Neural progenitor cell (in vitro differentiated cells): ENCODE measurements around the gene FXYD2. TPM values are rescaled to one million over a fixed set of nuclear protein-coding genes. Genes with fewer than 3 reads are reported as not detected.

Experiments
- DNase-seq: peaks from one replicate; pipeline ENCODE4 v3.0.0-alpha.2; 2016; ENCODE audit warnings: low spot score
- H2AFZ ChIP-seq: fragments of 200-600 bp; sonication (generic); replicated peaks from 2 replicates; pipeline ENCODE4 v1.6.1; 2016; ENCODE audit warnings: antibody characterized with exemption
- H3F3A ChIP-seq: fragments of 200-600 bp; sonication (generic); 2 replicates; pipeline ENCODE4 v1.6.1; 2016; ENCODE audit warnings: antibody characterized with exemption, low read depth
- H3K27ac ChIP-seq: fragments of 200-600 bp; sonication (generic); 2 replicates; pipeline ENCODE4 v1.5.1; 2016; ENCODE audit warnings: mild to moderate bottlenecking
- H3K27me3 ChIP-seq: fragments of 200-600 bp; sonication (generic); 2 replicates; pipeline ENCODE4 v1.6.1; 2016; ENCODE audit warnings: mild to moderate bottlenecking, moderate library complexity
- H3K36me3 ChIP-seq: fragments of 200-600 bp; sonication (generic); 2 replicates; pipeline ENCODE4 v1.5.1; 2016
- H3K4me1 ChIP-seq: fragments of 200-600 bp; sonication (generic); 2 replicates; pipeline ENCODE4 v1.6.1; 2016; ENCODE audit warnings: mixed run types
- H3K4me2 ChIP-seq: fragments of 200-600 bp; sonication (generic); 2 replicates; pipeline ENCODE4 v1.6.1; 2016
- H3K4me3 ChIP-seq: fragments of 200-600 bp; sonication (generic); 2 replicates; pipeline ENCODE4 v1.5.1; 2016
- H3K79me2 ChIP-seq: fragments of 200-600 bp; sonication (generic); 2 replicates; pipeline ENCODE4 v1.6.1; 2016; ENCODE audit warnings: low read depth
- H3K9ac ChIP-seq: fragments of 200-600 bp; sonication (generic); 2 replicates; pipeline ENCODE4 v1.6.1; 2016
- H3K9me3 ChIP-seq: fragments of 200-600 bp; sonication (generic); 2 replicates; pipeline ENCODE4 v1.5.1; 2016; ENCODE audit warnings: low read depth
- H4K20me1 ChIP-seq: fragments of 200-600 bp; sonication (generic); 2 replicates; pipeline ENCODE4 v1.6.1; 2016; ENCODE audit warnings: low read depth
- H3K27ac Mint-ChIP-seq: 3 replicates; pipeline ENCODE4 v1.8.0; 2021; ENCODE audit warnings: mixed read lengths
- H3K27me3 Mint-ChIP-seq: 2 replicates; pipeline ENCODE4 v1.8.0; 2022; ENCODE audit warnings: low read depth, mild to moderate bottlenecking, inconsistent platforms, moderate library complexity, mixed read lengths; ENCODE audit not compliant: insufficient read depth
- H3K36me3 Mint-ChIP-seq: 3 replicates; pipeline ENCODE4 v1.8.0; 2021; ENCODE audit warnings: mixed read lengths
- H3K4me1 Mint-ChIP-seq: 3 replicates; pipeline ENCODE4 v1.8.0; 2021; ENCODE audit warnings: mixed read lengths
- H3K4me3 Mint-ChIP-seq: 3 replicates; pipeline ENCODE4 v1.8.0; 2021; ENCODE audit warnings: mild to moderate bottlenecking, moderate library complexity, mixed read lengths
- H3K9me3 Mint-ChIP-seq: 3 replicates; pipeline ENCODE4 v1.8.0; 2020; ENCODE audit warnings: mixed read lengths
- CTCF ChIP-seq: fragments of 200-600 bp; sonication (generic); IDR thresholded peaks from 2 replicates; pipeline ENCODE4 v1.5.1; 2017; ENCODE audit warnings: antibody characterized with exemption, mild to moderate bottlenecking
- EZH2 ChIP-seq: fragments of 200-600 bp; sonication (generic); IDR thresholded peaks from 2 replicates; pipeline ENCODE4 v1.6.1; 2017; ENCODE audit warnings: antibody characterized with exemption, mild to moderate bottlenecking, moderate library complexity
- EZH2phosphoT487 ChIP-seq: fragments of 200-600 bp; sonication (generic); IDR thresholded peaks from 2 replicates; pipeline ENCODE4 v1.6.1; 2017; ENCODE audit warnings: antibody characterized with exemption
- total RNA-seq: library from RNA; depleted of rRNA; stranded (reverse); fragments of >200 nt; gene quantifications from 2 replicates; pipeline ENCODE4 v1.2.3, GENCODE V29; 2015; ENCODE audit warnings: low replicate concordance

The FXYD2 gene
- total RNA-seq, 1 donor from 2014 or later = 1.9 TPM

GRCh38 chr11:117839936-117840813 lies 15.6 kb upstream of the FXYD2 start:
- no peaks in the 10 kb centered on the region for H3K79me2 ChIP-seq
- no peak overlapping the region for H3K27ac ChIP-seq
- H3F3A ChIP-seq = no peaks in the 10 kb centered on the region
- no peaks in the 10 kb centered on the region for H3K9me3 ChIP-seq
- no peak overlapping the region for H3K9ac ChIP-seq
- Mint-ChIP-seq H3K9me3 (no peaks in the 10 kb centered on the region), H3K27me3 (peaks cover 1% of the 10 kb centered on the region), H3K27ac (no peak overlapping the region), H3K36me3 (peaks cover 8% of the 10 kb centered on the region), H3K4me3 (no peak overlapping the region), H3K4me1 (peaks cover 10% of the 10 kb centered on the region)
- no peaks in the 10 kb centered on the region for H3K36me3 ChIP-seq
- TF ChIP-seq EZH2 (no peak), CTCF (no peak), EZH2phosphoT487 (no peak)
- H4K20me1 ChIP-seq = peaks cover 33% of the 10 kb centered on the region
- no peak for DNase-seq
- no peak overlapping the region for H3K4me3 ChIP-seq
- no peaks in the 10 kb centered on the region for H3K4me1 ChIP-seq
- H2AFZ ChIP-seq = no peak overlapping the region
- H3K4me2 ChIP-seq = no peak overlapping the region
- no peaks in the 10 kb centered on the region for H3K27me3 ChIP-seq

- Histone ChIP-seq H3K36me3 (no peaks in the 10 kb centered on the region), H3K4me2 (no peak overlapping the region), H3K27ac (no peak overlapping the region), H2AFZ (no peak overlapping the region), H3K9ac (no peak overlapping the region), H3F3A (no peaks in the 10 kb centered on the region), H3K4me3 (no peak overlapping the region), H4K20me1 (peaks cover 33% of the 10 kb centered on the region), H3K9me3 (no peaks in the 10 kb centered on the region), H3K79me2 (no peaks in the 10 kb centered on the region), H3K27me3 (no peaks in the 10 kb centered on the region), H3K4me1 (no peaks in the 10 kb centered on the region)
- no peak for DNase-seq
- Mint-ChIP-seq H3K36me3 (peaks cover 8% of the 10 kb centered on the region), H3K4me3 (no peak overlapping the region), H3K27ac (no peak overlapping the region), H3K4me1 (peaks cover 10% of the 10 kb centered on the region), H3K27me3 (peaks cover 5% of the 10 kb centered on the region), H3K9me3 (no peaks in the 10 kb centered on the region)
- TF ChIP-seq CTCF (no peak), EZH2 (no peak), EZH2phosphoT487 (no peak)
These were observed 14.9 kb upstream of the FXYD2 start for GRCh38 chr11:117839380-117839881.

- Histone ChIP-seq H3K4me2 (no peak overlapping the region), H3K27ac (no peak overlapping the region), H3K79me2 (no peaks in the 10 kb centered on the region), H3K4me1 (no peaks in the 10 kb centered on the region), H3K9me3 (no peaks in the 10 kb centered on the region), H3K36me3 (no peaks in the 10 kb centered on the region), H3K4me3 (no peak overlapping the region), H2AFZ (no peak overlapping the region), H4K20me1 (peaks cover 33% of the 10 kb centered on the region), H3F3A (no peaks in the 10 kb centered on the region), H3K27me3 (no peaks in the 10 kb centered on the region), H3K9ac (no peak overlapping the region)
- no peak overlapping the region for H3K4me3 Mint-ChIP-seq
- H3K36me3 Mint-ChIP-seq = peaks cover 8% of the 10 kb centered on the region
- DNase-seq = no peak
- H3K27ac Mint-ChIP-seq = peak overlapping the region; percentile 66
- no peaks in the 10 kb centered on the region for H3K9me3 Mint-ChIP-seq
- peaks cover 5% of the 10 kb centered on the region for H3K27me3 Mint-ChIP-seq
- TF ChIP-seq CTCF = no peak
- no peak for TF ChIP-seq EZH2phosphoT487
- TF ChIP-seq EZH2 = no peak
- peaks cover 10% of the 10 kb centered on the region for H3K4me1 Mint-ChIP-seq
These were observed 14.4 kb upstream of the FXYD2 start for GRCh38 chr11:117838901-117839300.
